ENCODE results near the gene KRT79.

The KRT79 gene

DNA sequence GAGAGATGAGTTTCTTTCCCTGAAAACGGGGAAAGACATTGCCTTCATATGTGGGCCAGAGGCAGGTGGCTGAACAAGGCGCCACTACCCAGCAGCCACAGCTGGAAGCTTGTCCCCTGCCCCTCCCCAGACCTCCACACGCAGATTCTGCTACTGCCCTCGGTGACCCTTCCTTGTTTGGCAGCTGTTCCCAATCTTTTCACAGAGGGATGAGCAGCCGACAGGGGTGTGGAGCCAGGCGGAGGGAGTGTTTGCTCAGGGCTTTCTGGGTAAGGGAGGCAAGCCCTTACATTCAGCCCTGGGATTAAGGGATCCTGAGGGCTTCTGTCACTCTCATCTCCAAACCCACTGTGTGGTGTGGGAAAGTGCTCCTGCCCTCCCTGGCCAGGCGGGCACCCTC, 15.7 kb downstream of the KRT79 start:
- DNase-seq (ENCODE audit: low read depth) = no peak

GRCh38 chr12:52817699-52818238, 16.3 kb downstream of the KRT79 start:
- DNase-seq (ENCODE audit: low read depth) = no peak

DNA sequence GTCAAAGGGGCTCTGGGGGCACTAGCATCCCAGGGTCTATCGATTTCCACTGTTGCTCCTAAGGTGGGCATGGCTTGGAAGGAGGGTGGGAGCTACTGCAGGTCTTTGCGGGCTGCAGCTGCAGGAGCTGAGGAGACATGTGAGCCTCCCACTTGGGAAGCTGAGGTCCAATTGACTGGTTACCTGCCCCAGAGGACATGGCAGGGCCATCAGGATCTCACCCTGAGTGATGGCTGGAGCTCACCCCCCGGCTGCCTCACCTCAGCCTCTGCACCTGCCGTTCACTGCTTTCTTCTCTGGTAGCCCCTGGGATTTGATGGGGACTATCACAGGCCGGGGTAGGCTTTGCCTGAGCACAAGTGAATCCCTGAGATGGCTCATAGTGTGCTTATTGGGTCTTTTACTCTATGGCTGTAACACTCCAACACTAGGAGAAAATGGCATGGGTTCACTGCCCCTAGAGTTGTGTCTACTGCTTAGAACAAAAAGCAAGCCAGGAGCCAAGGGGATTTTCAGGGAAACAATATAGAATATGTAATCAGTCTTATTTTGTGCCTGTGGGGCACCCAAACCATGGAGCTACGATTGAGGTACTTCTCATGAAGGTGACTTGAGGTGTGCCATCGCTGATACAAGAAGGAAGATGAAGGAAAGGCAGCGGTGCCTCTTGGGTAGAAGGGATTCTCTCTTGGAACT, 17.0 kb downstream of the KRT79 start:
- no peak for DNase-seq (ENCODE audit: low read depth)

DNA sequence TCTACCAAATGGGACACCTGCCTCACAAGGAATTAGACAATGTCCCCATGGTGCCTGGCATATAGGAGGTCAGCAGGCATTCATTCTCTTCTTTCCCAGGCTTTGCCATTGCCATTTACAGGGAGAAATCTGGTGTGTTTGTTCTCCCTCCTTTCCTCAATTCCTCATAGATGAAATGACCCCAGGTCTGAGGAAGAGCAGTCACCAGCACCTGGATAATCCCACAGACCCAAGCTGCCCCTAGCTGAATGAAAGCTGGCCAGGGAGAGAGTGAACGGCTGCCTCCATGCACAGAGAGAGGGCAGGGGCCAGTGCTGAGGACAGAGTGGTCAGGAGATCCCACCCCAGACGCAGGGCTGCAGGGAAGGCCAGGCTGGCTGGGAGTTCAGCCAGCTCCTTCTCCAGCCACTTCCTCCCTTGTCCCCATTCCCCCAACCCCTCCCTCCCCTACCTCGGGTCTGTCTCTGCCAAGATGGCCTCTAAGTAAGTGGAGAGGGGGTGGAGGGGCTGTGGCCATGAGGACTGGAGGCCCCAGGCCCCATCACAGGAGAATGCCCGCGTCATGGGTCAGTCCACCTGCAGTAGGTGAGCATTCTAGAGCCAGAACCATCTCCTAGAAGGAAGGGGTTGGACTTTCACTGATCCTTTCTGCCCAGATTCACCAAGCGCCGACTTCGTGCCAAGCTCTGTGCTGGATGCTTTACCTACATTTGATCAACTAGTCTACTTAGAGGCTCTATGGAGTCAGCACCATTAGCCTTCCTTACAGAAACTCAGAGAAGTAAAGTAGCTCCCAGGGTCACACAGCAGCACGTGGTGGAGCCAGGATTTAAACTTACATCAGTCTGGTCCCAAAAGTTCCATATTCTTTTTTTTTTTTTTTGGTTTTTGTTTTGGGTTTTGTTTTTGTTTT, 18.2 kb downstream of the KRT79 start:
- DNase-seq (ENCODE audit: low read depth) = no peak

DNA sequence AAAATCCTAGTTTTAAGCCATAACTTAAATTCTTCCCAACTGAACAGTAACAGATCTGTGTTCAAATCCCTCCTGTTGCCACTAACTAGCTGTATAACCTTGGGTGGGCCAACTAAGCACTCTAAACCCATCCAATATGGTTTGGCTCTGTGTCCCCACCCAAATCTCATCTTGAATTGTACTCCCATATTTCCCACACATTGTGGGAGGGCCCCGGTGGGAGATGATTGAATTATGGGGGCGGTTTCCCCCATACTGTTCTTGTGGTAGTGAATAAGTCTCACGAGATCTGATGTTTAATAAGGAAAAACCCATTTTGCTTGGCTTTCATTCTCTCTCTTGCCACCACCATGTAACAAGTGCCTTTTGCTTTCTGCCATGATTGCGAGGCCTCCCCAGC, 18.9 kb downstream of the KRT79 start:
- DNase-seq (ENCODE audit: low read depth) = no peak

DNA sequence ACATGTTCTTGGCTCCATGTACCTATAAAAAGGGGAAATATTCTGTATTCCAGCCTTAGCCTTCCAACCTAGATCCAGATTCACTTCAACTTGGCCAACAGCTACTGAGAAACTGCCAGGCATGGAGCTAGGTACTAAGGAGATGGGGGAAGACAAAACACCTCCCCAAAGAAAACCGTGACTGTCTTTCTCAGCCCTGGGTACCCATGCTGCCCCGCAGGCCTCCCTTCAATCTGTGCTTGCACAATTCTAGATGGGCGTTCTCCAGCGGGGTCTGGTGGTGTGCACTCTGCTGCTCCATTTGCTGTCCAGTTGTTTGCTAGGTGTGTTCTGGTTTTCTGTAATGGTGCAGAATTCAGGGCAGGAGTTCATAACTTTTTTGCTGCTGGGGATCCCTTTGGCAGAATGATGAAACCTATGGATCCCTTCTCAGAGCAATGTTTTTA, 19.4 kb downstream of the KRT79 start:
- DNase-seq (ENCODE audit: low read depth) = no peak

- no peak for DNase-seq (ENCODE audit: low read depth)
These were observed 20.0 kb downstream of the KRT79 start, which contains the start of gene KRT4 for GRCh38 chr12:52813885-52814709. Gene KRT4, minus strand, starts transcription at chr12:52814116. Its CDS starts 58 bp downstream, at chr12:52814058.

- DNase-seq (ENCODE audit: low read depth) = no peak
These were observed 20.8 kb downstream of the KRT79 start for GRCh38 chr12:52813203-52813819.

GRCh38 chr12:52812749-52813148, 21.4 kb downstream of the KRT79 start:
- DNase-seq (ENCODE audit: low read depth) = no peak

DNA sequence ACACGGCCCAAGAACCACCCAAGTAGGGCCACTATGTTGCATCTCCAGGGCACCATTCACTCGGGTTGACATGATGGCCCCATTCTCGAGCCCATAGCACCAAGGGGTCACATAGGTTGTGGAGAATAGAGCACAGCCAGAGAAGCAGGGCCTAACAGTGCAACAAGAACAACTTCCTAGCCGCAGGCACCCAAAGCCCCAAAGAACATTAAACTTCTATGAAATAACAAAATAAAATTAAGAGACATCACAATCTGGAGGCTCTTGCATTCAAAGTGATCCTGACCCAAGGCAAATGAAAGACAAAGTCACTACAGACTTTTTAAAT, 22.1 kb downstream of the KRT79 start:
- no peak for DNase-seq (ENCODE audit: low read depth)

GRCh38 chr12:52811191-52812072, 22.7 kb downstream of the KRT79 start:
- no peak for DNase-seq (ENCODE audit: low read depth)

GRCh38 chr12:52810554-52810953, 23.6 kb downstream of the KRT79 start:
- DNase-seq (ENCODE audit: low read depth) = no peak

DNA sequence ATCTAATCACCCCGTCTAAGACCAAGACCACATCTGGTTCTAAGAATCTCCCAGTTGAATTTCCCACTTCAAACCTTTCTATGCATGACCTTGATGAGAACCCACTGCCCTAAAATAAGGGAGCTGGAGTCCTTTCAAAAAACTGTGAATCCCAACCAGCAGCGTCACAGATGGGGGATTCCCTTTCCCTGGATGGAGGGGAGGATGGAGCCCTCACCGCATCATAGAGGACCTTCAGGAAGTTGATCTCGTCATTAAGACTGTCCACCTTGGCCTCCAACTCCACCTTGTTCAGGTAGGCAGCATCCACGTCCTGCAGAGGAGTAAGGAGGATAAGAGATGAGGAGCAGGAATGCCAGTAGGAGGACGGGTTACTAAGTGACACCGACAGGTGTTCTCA, 24.9 kb downstream of the KRT79 start:
- no peak for DNase-seq (ENCODE audit: low read depth)

GRCh38 chr12:52808573-52809160, 25.4 kb downstream of the KRT79 start:
- DNase-seq (ENCODE audit: low read depth) = no peak

GRCh38 chr12:52807544-52808470, 26.3 kb downstream of the KRT79 start:
- no peak for DNase-seq (ENCODE audit: low read depth)

DNA sequence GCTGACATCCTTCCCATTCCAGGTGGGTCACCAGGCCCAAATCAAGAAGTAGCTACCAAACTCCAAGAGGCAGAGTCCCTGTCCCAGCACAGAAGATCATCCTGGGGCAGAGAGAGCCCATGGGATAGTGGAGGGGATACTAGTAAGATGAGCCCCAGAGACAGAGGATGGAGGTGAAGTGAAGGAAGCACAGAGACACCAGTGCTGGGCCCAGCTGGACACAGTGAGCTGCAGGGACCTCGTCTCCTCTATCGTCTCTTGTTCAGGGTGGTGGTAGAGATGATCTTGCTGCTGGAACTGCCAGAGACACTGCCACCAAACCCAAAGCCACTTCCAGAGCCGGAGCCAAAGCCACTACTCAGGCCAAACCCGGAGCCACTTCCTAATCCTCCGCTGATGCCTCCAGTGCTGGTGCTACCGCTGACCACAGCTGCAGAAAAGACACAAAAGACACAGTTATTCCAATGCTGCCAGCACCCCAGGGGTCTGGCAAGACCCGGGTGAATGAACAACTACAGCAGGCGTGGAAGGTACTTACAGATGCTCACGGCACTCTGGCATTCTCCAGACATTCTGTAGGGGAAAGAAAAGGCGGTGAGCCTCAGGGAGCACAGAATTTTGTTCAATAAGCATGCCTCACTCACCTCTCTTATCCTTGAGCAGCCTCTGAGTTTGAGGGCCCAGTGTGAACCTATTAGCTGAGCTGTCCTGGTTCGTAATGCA, 27.1 kb downstream of the KRT79 start:
- no peak for DNase-seq (ENCODE audit: low read depth)

DNA sequence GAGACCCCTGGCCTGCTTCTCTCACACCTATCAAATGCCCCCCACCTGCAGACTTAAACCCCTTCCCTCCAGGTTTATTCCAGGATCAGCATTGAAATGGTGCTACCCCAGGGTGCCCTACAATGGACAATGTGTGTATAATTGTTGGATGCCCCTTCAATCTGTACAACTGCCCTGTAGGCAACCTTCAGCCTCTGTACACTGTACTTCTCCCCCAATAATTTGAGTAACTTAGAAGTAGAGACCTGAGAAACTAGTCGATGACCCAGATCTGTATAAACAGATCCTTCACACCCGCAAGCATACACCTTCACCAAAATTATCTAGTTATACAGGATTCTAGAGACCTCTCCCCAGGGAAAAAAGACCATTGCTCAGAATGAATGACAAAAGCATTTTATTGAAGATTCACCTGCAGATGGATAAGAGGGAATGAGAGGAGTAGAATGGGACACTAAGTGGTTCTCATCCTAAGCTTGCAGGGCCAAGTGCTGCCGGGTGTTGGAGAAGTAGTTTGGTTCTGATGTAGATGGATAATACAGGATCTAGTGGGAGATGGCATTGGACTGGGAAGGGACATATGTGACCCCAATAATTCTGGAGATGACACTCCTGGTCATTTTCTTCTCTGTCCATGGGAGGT, 27.8 kb downstream of the KRT79 start:
- DNase-seq (ENCODE audit: low read depth) = no peak

GRCh38 chr12:52805739-52806138, 28.4 kb downstream of the KRT79 start:
- DNase-seq (ENCODE audit: low read depth) = no peak
